ENCODE measurements around the gene CISH.

- TF ChIP-seq EZH2phosphoT487 (IDR thresholded peaks at IDR 0.05; ENCODE audit: borderline replicate concordance, low read length) = no peak
- TF ChIP-seq CTCF (conservative IDR thresholded peaks at IDR 0.05; ENCODE audit: low read depth, low read length) = no peak
- TF ChIP-seq EZH2 (IDR thresholded peaks at IDR 0.05; ENCODE audit: low read length, unreplicated experiment) = no peak
Measured at GRCh38 chr3:50562861-50563260, 48.7 kb downstream of the CISH start.

Data from PC-3 (cell line).